PC-3 (cell line): ENCODE results near the gene GNAI1.

Experiments used
- EZH2 ChIP-seq: fragments of 300-600 bp; sonication (generic); IDR thresholded peaks from one replicate; pipeline ENCODE4 v1.6.1; 2017; ENCODE audit warnings: antibody characterized with exemption, mild to moderate bottlenecking, low read length; ENCODE audit not compliant: unreplicated experiment
- TF ChIP-seq, protein P1 (sequence below): fragments of 300-600 bp; sonication (generic); conservative IDR thresholded peaks from 2 replicates; pipeline ENCODE4 v1.5.1; 2017; ENCODE audit warnings: antibody characterized with exemption, low read depth, mild to moderate bottlenecking, low read length

DNA sequence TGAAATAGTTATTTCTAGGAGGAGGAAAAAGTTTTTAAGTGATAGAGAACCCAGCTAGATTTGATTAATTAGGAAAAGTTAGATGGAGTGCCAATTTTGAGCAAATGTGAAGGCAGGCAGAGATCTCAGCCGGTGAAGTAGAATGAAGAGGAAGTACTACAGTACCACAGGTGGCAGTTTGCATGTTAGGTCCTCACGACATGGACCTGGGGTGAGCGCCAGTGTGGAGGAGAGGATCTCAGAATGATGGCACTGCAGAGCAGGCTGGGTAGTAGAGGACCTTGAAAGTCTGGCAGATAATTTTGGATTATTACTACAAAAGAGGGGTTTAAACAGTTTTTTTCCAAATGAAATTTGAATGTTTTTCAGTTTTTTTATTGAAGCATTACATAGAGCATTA is 81.1 kb downstream of the GNAI1 start:
- TF ChIP-seq, protein P1, sequence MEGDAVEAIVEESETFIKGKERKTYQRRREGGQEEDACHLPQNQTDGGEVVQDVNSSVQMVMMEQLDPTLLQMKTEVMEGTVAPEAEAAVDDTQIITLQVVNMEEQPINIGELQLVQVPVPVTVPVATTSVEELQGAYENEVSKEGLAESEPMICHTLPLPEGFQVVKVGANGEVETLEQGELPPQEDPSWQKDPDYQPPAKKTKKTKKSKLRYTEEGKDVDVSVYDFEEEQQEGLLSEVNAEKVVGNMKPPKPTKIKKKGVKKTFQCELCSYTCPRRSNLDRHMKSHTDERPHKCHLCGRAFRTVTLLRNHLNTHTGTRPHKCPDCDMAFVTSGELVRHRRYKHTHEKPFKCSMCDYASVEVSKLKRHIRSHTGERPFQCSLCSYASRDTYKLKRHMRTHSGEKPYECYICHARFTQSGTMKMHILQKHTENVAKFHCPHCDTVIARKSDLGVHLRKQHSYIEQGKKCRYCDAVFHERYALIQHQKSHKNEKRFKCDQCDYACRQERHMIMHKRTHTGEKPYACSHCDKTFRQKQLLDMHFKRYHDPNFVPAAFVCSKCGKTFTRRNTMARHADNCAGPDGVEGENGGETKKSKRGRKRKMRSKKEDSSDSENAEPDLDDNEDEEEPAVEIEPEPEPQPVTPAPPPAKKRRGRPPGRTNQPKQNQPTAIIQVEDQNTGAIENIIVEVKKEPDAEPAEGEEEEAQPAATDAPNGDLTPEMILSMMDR: no peak
- TF ChIP-seq EZH2: no peak
